Activated CD4-positive, alpha-beta T cell treated with anti-CD3 and anti-CD28 coated beads for 4 hours (primary cell): ENCODE results near the gene SPATA16.
"Not testable (repeated sequence)": the region's sequence is repeated elsewhere in the genome, so short reads cannot be mapped to it uniquely, and the experiment has no call there.

Experiments
- DNase-seq, 2 donors: peaks; one replicate each; pipeline ENCODE4 v3.0.0-alpha.2; 2020

Gene SPATA16

DNA sequence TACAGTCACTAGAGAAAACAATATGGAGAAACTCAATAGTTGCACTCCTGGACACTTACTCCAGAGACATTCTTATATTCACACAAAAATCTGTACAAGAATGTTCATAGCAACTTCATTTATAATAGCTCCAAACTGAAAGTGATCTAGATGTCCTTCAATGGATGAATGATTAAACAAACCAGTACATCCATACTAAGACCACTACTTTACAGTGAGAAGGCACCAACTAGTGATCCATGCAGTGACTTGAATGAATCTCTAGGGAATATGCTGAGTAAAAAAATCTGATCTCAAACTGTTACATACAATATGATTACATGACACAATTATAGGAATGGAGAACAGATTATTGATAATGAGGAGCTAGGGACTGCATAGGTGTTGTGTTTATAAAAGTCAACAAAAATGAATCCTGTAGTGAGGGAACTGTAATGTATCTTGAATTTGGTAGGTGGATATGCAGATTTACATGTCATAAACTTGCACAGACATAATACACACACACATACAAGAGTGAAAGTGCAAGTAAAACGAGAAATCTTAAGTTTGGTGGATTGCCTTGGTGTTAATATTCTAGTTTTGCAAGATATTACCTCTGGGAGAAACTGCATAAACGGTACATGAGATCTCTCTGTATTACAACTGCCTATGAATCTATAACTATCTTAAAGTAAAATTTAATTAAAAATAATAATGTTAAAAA is 85.7 kb downstream of the SPATA16 start:
- no peak for DNase-seq

DNA sequence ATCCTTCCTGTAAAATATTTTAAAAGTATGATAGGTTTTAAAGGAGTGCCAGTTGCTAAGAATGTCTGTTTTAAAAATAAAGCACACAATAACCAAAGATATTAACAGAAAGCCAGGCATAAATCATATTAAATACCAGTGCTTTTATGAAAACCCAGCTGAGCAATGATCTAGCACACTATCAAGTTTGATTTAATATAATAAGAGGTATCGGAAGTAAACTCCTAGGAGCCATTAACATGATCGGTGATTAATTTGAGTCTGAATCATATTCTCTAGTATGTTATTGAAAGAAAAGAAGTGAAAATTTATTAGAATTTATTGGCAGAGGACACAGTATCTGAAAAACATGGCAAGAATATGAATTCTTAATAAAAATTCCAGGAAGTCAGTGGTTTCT is 91.7 kb downstream of the SPATA16 start:
- DNase-seq, result no peak

- no peak for DNase-seq
Observed at GRCh38 chr3:173045770-173046382, 95.2 kb downstream of the SPATA16 start.

DNA sequence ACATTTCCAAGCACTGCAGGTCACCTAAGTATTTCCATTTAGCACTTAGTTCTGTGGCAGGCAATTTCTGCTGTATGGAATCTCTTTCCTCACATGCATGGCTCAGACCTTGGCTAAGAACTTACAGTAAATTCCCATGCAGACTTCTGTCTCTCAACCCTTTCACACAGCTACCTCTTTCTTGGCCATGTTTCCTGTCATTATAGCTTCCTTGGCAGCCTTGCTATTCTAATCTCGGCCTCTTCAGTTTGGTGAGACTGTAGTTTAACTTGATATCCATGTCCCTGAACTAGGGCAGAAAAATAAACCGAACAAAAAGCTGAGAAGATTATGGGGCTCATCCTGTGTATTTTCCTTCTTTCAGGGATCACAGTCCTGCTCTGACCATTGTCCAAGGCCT is 96.0 kb downstream of the SPATA16 start:
- no peak for DNase-seq

- no peak for DNase-seq
Observed at GRCh38 chr3:173043757-173044156, 97.3 kb downstream of the SPATA16 start.

DNA sequence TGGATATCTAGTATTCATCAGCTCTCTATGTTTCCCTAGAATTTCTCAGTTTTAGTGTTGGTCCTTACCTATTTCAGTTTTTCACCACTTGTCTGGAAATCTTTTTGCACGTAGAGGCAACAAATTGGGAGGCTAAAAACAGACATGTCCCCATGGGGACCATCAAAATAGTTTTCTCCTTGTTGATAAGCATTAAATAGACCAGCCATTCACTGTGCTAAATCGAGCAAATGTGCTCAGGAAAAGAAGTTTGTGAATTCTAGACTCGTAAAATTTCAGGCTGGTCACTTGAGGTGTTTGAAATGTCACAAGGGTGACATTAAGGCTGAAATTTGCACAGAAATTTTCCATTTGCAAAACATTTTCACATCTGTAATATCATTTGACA is 102.6 kb downstream of the SPATA16 start:
- no peak for DNase-seq

GRCh38 chr3:173037840-173038483 is 103.1 kb downstream of the SPATA16 start:
- DNase-seq, result no peak

GRCh38 chr3:173030273-173030672 is 110.8 kb downstream of the SPATA16 start:
- DNase-seq, result no peak

DNA sequence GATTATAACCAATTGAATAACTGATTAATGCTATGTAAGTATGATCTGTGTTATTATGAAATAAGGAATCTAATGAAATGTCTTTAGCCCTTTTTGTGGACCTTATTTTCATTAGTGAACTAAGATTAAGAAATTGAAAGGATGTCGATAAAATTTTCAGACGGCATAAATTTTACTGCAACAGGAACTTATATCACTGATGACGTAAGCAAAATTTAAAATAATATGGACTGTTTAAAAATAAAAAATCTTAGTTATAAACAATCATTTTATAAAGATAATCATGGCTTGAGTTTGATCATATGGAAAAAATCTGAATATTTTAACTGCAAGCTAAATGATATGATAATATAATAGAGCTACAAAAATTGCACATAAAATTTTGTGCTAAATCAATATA is 112.7 kb downstream of the SPATA16 start:
- DNase-seq, result no peak

DNA sequence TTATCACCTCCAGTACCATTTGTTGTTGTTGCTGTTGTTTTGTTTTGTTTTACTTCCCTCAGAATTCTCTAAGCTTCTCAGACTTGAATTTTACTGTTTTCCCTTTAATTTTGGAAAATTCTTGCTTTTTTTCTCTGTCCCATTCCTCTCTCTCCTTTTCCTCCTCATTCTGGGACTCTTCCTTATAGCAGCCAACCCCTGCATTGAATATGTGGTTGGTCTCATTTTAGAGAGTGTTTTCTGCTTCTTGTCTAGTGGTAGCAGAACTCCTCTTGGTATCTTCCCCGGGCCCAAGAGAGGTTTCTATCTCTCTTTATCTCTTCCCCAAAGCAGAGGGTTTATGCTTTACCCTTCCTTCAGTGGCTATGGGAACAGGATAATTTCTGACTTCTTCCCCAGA is 113.6 kb downstream of the SPATA16 start:
- DNase-seq, result no peak

DNA sequence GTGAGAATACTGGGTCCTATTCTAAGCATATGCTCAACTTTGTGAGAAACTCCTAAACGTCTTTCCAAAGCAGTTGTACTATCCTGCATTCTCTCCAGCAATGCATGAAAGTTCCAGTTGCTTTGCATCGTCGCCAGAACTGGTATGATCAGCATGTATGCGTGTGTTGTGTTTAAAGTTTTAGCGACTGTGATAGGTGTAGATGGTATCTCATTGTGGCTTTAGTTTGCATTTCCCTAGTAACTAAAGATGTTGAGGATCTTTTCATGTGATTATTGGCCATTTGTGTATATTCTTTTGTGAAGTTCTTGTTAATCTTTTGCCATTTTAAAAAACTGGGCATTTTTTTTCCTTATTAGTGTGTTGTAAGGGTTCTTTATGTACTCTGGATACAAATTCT is 115.1 kb downstream of the SPATA16 start:
- DNase-seq, result no peak

- no peak for DNase-seq
Observed at GRCh38 chr3:173021547-173022185, 119.4 kb downstream of the SPATA16 start.

GRCh38 chr3:173020128-173020527 is 120.9 kb downstream of the SPATA16 start:
- not testable (repeated sequence) for DNase-seq

GRCh38 chr3:173019378-173019777 is 121.7 kb downstream of the SPATA16 start:
- no peak for DNase-seq

- no peak for DNase-seq
Observed at GRCh38 chr3:173018758-173019157, 122.3 kb downstream of the SPATA16 start.

DNA sequence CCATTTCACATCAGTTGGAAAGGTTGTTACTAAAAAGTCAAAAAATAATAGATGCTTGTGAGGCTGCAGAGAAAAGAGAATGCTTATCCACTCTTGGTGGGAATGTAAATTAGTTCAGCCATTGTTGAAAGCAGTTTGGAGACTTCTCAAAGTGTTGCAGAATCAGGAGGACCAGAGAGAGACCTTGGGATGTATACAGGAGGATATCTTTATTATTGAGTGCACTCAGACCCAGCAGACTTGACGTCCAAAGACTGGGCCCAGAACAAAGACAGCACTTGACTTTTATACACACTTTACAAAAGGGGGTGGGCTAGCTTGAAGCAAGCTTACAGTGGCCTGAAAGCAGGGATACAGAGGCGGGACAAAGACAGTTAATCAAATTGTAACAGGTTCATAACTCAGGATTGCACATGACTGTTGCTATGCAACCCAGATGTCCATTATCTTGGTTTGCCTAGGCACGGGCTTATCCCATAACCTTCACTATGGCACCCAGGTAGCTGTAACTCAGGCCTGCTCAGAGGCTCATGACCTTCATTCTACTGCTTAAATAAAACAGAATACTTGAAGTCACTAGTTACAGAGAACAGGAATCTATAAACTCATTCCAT is 127.7 kb downstream of the SPATA16 start:
- DNase-seq, result no peak

DNA sequence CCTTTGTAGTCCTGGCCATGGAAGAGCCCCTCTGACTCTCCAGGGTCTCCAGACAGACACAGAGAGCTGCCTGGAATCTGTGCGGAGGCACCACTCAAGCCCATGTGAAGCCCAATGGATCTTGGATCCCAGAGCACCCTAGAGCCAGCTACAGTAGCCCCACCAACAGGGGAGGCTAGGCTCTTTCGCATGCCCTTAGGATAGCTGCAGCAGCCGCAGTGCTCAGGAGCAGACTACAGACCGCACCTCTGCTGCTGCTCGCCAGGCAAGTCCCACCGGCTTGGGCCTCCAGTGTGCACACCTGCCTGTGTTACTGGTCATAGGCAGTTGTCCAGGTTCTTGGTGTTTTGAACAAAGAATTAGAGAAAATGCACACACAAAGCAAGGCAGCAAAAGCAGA is 131.6 kb downstream of the SPATA16 start:
- no peak for DNase-seq

DNA sequence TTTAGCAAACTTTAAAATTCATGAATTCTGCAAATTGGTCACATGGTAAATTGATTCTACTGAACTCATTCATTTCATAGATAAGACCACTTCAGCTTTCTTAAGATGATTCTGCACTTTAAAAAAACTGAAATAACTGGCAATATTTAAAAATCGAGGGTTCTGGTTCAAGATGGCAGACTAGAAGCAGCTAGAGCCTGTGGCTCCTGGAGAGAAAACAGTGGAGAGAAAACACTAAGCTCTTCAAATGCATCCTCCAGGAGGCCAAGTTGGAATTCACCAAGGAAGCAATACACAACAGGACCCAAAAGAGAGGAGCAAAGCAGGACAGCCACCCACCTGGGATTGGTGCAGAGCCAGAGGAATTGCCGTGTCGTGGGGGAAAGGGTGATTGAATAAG is 132.1 kb downstream of the SPATA16 start:
- no peak for DNase-seq

- no peak for DNase-seq
Observed at GRCh38 chr3:173007079-173007723, 133.8 kb downstream of the SPATA16 start.

- DNase-seq, result no peak
Observed at GRCh38 chr3:173006006-173006405, 135.0 kb downstream of the SPATA16 start.

GRCh38 chr3:173004681-173005080 is 136.4 kb downstream of the SPATA16 start:
- DNase-seq, result no peak

DNA sequence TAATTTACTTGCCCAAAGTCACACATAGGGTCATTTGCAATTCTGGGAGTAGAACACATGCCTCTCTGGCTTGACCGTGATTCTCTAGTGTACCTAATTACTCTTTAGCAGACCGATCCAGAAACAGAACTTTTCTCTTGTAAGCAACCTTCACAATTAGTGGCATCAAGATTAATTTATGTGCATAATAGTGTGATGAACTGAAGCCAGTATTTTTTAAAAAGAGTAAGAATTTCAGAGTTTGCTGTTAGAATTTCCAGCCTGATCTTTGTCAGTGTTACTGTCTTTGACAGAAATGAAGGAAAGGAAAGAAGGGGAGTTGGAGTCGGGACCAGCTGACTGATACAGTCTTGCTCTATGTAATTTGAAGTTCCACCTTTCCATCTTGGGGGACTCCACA is 137.1 kb downstream of the SPATA16 start:
- no peak for DNase-seq

- DNase-seq, result no peak
Observed at GRCh38 chr3:173003471-173003870, 137.6 kb downstream of the SPATA16 start.
